ENCODE measurements around the gene CAPZA2.
A peak's percentile ranks its signal among the peaks of the same experiment; 100 is the strongest.

The CAPZA2 gene

GRCh38 chr7:116862951-116863670, 724 bp downstream of the CAPZA2 start:
- DNase-seq = peak; percentile 58

GRCh38 chr7:116863936-116864500, 1.6 kb downstream of the CAPZA2 start:
- peak; percentile 41 for DNase-seq

GRCh38 chr7:116871061-116871700, 8.8 kb downstream of the CAPZA2 start:
- DNase-seq = no peak

GRCh38 chr7:116872026-116872425, 9.6 kb downstream of the CAPZA2 start:
- DNase-seq = no peak

GRCh38 chr7:116873619-116874018, 11.2 kb downstream of the CAPZA2 start:
- DNase-seq = no peak

- peak; percentile 95 for DNase-seq
Measured at GRCh38 chr7:116876664-116877442, 14.5 kb downstream of the CAPZA2 start.

- DNase-seq = no peak
Measured at GRCh38 chr7:116877443-116878217, 15.2 kb downstream of the CAPZA2 start.

GRCh38 chr7:116884691-116885090, 22.3 kb downstream of the CAPZA2 start:
- DNase-seq = no peak

- no peak for DNase-seq
Measured at GRCh38 chr7:116885724-116886123, 23.3 kb downstream of the CAPZA2 start.

- no peak for DNase-seq
Measured at GRCh38 chr7:116886543-116887156, 24.3 kb downstream of the CAPZA2 start.

- no peak for DNase-seq
Measured at GRCh38 chr7:116888895-116889294, 26.5 kb downstream of the CAPZA2 start.

GRCh38 chr7:116895849-116896248, 33.5 kb downstream of the CAPZA2 start:
- no peak for DNase-seq

GRCh38 chr7:116897661-116898060, 35.3 kb downstream of the CAPZA2 start:
- no peak for DNase-seq

GRCh38 chr7:116899308-116899707, 36.9 kb downstream of the CAPZA2 start:
- DNase-seq = no peak

- DNase-seq = no peak
Measured at GRCh38 chr7:116901143-116901542, 38.8 kb downstream of the CAPZA2 start.

- DNase-seq = no peak
Measured at GRCh38 chr7:116902867-116903266, 40.5 kb downstream of the CAPZA2 start.

GRCh38 chr7:116906391-116906790, 44.0 kb downstream of the CAPZA2 start:
- no peak for DNase-seq

GRCh38 chr7:116910383-116910782, 48.0 kb downstream of the CAPZA2 start:
- DNase-seq = no peak

- DNase-seq = no peak
Measured at GRCh38 chr7:116911801-116912200, 49.4 kb downstream of the CAPZA2 start.

- no peak for DNase-seq
Measured at GRCh38 chr7:116912269-116912909, 50.0 kb downstream of the CAPZA2 start.

GRCh38 chr7:116918704-116919103, 56.3 kb downstream of the CAPZA2 start:
- DNase-seq = no peak

- DNase-seq = no peak
Measured at GRCh38 chr7:116920359-116920758, 58.0 kb downstream of the CAPZA2 start.

Measured in OCI-M1 (cell line).